H1 (cell line): ENCODE data around the gene PRKAR1B. TPM values are rescaled to one million over a fixed set of nuclear protein-coding genes. Genes with fewer than 3 reads are reported as not detected.

Experiments
- polyA plus RNA-seq, 7 experiments: library from polyadenylated mRNA; depleted of rRNA in 3 of 7; stranded (reverse) in 5 of 7; unstranded in 2 of 7; fragments of >200 nt in 5 of 7; fragments of 200-250 nt in 2 of 7; gene quantifications; 1 replicate in 5 of 7; 2 replicates in 1 of 7; 4 replicates in 1 of 7; pipeline versions ENCODE4 v1.2.1 to v1.2.3, GENCODE V29; 2011 to 2013; ENCODE audit warnings: missing spikeins in 2 of 7, mixed read lengths in 2 of 7
- total RNA-seq: library from RNA; stranded (reverse); fragmentation: NEBNext Ultra II Directional; extraction: Animal tissue kit (Norgen Biotek cat#: 25700); gene quantifications from 2 replicates; pipeline ENCODE4 v1.2.1, GENCODE V29; 2021

The PRKAR1B gene
- total and polyA plus RNA-seq, 2 of the 8 experiments (the other 6 are each of a cell fraction or from before 2014, with no cell fraction given) = 12.3 to 55.7 TPM

Other genes starting within 250 kb of the PRKAR1B start
- gene PDGFA, start 207.4 kb downstream of the PRKAR1B start, total RNA-seq = 38.0 and 43.0 TPM in 2 replicates
- gene PDGFA, start 207.4 kb downstream of the PRKAR1B start, polyA plus RNA-seq (2011; rRNA removed) = 21.1 and 22.3 TPM in 2 replicates
- gene DNAAF5, start 582 bp downstream of the PRKAR1B start, total RNA-seq = 55.1 and 56.5 TPM in 2 replicates
- gene DNAAF5, start 582 bp downstream of the PRKAR1B start, polyA plus RNA-seq (2011; rRNA removed) = 95.9 and 164 TPM in 2 replicates
- gene SUN1, start 105.2 kb upstream of the PRKAR1B start, total RNA-seq = 105 and 108 TPM in 2 replicates
- gene SUN1, start 105.2 kb upstream of the PRKAR1B start, polyA plus RNA-seq (2011; rRNA removed) = 158 and 324 TPM in 2 replicates
- gene GET4, start 149.3 kb upstream of the PRKAR1B start, total RNA-seq = 52.1 and 56.7 TPM in 2 replicates
- gene GET4, start 149.3 kb upstream of the PRKAR1B start, polyA plus RNA-seq (2011; rRNA removed) = 74.1 and 95.0 TPM in 2 replicates
- gene ADAP1, start 227.4 kb upstream of the PRKAR1B start, total RNA-seq = 5.4 and 5.8 TPM in 2 replicates
- 6.1 and 8.1 TPM in 2 replicates for gene ADAP1, start 227.4 kb upstream of the PRKAR1B start, polyA plus RNA-seq (2011; rRNA removed)
- 7.9 and 9.0 TPM in 2 replicates for gene COX19, start 248.3 kb upstream of the PRKAR1B start, total RNA-seq
- 3.9 and 5.8 TPM in 2 replicates for gene COX19, start 248.3 kb upstream of the PRKAR1B start, polyA plus RNA-seq (2011; rRNA removed)